Left cardiac atrium (tissue), 4 donors: Measurements from ENCODE around the gene ATRX. TPM values are rescaled to one million over a fixed set of nuclear protein-coding genes. Genes with fewer than 3 reads are reported as not detected.
"Not testable (repeated sequence)": the region's sequence is repeated elsewhere in the genome, so short reads cannot be mapped to it uniquely, and the experiment has no call there.

Source experiments
- ATAC-seq, 2 donors: fragments of 200-7000 bp; cut with Tn5 transposase; one replicate each; pipeline ENCODE4 v1.9.1; 2020; ENCODE audit warnings: mild to moderate bottlenecking in 2 of 2, moderate library complexity in 2 of 2
- DNase-seq: peaks from one replicate; pipeline ENCODE4 v3.0.0-alpha.2; 2020
- intact Hi-C, 2 donors: fragments of 100-400 bp; cut with DNase I; formaldehyde crosslinking; loops; one replicate each; pipeline versions ENCODE4 v1.14.1 to v1.15.1; 2022 to 2023
- total RNA-seq, 2 donors: library from RNA; stranded (reverse); fragmentation: NEBNext Ultra II Directional; extraction: Animal tissue kit (Norgen Biotek cat#: 25700); gene quantifications; one replicate each; pipeline ENCODE4 v1.2.1, GENCODE V29; 2021
- donor health status: DM: no; HTN: yes; CAD: no.
- donor health status: DM: no; HTN: yes; CAD: no; lungs with severe emphysema.
- donor health status: DM: yes; HTN: yes; CAD: no.
- donor health status: Dilated cardiomyopathy.

ATRX gene
- total RNA-seq, 2 donors from 2014 or later, result 69.5 to 75.4 TPM

- intact Hi-C loops, result no loop called here
- DNase-seq (no peak), ATAC-seq (peak; percentile 30 to 31)
These were observed 258.0 kb downstream of the ATRX start for GRCh38 chrX:77528034-77528433.

- DNase-seq (peak; percentile 28), ATAC-seq (peak; percentile 90 to 93)
- intact Hi-C loops, result no loop called here
These were observed 258.6 kb downstream of the ATRX start for GRCh38 chrX:77527233-77528001.

GRCh38 chrX:77519765-77520164 lies 266.3 kb downstream of the ATRX start:
- ATAC-seq, result no peak
- no peak for DNase-seq
- intact Hi-C loops, result no loop called here

GRCh38 chrX:77514177-77514576 lies 271.8 kb downstream of the ATRX start:
- intact Hi-C loops, result no loop called here
- no peak for DNase-seq
- ATAC-seq, result no peak

- intact Hi-C loops, result no loop called here
- ATAC-seq (no peak), DNase-seq (no peak)
These were observed 276.0 kb downstream of the ATRX start for GRCh38 chrX:77510007-77510406.

- ATAC-seq, result peak in 1 of 2 donors; percentile 27
These were observed 280.8 kb downstream of the ATRX start for GRCh38 chrX:77505227-77505626.

GRCh38 chrX:77502951-77503525 lies 283.0 kb downstream of the ATRX start:
- ATAC-seq, result no peak
- intact Hi-C loops, result no loop called here
- DNase-seq, result no peak

More at GRCh38 chrX:77505227-77505626, 280.8 kb downstream of the ATRX start:
- intact Hi-C loops, result no loop called here
- no peak for DNase-seq

GRCh38 chrX:77500164-77500563 lies 285.9 kb downstream of the ATRX start:
- DNase-seq, intact Hi-C loops, ATAC-seq: not testable (repeated sequence)

- no peak for DNase-seq
- ATAC-seq, result no peak
- intact Hi-C loops, result no loop called here
These were observed 292.1 kb downstream of the ATRX start for GRCh38 chrX:77493677-77494553.

GRCh38 chrX:77484045-77484444 lies 302.0 kb downstream of the ATRX start:
- no peak for DNase-seq
- ATAC-seq, result no peak
- intact Hi-C loops, result no loop called here

- intact Hi-C loops, result no loop called here
- DNase-seq (no peak), ATAC-seq (no peak)
These were observed 330.6 kb downstream of the ATRX start for GRCh38 chrX:77455437-77455836.

Other genes starting within 250 kb of the ATRX start
- 10 to 100 TPM; 65.0 to 66.9 TPM for gene MAGT1, start 109.2 kb upstream of the ATRX start, total RNA-seq
- 1,000 to 10,000 TPM; 1,144 to 1,167 TPM for gene COX7B, start 113.3 kb upstream of the ATRX start, total RNA-seq
- gene ATP7A, start 124.5 kb upstream of the ATRX start, total RNA-seq, result 1 to 10 TPM; 6.9 to 8.6 TPM
- gene PGAM4, start 183.4 kb upstream of the ATRX start, total RNA-seq, result under 1 TPM in 1 of 2 donors, not detected in 1; 0.56 TPM